WERI-Rb-1 (cell line): ENCODE results near the gene HECA.

Source experiments
- DNase-seq: peaks from one replicate; pipeline ENCODE4 v3.0.0-alpha.2; 2020
- H3K27ac ChIP-seq: fragments of 250-450 bp; sonication (Bioruptor Pico); 2 replicates; pipeline ENCODE4 v1.5.1; 2020; ENCODE audit warnings: mild to moderate bottlenecking, moderate library complexity
- H3K27me3 ChIP-seq: fragments of 250-450 bp; sonication (Bioruptor Pico); 2 replicates; pipeline ENCODE4 v1.5.1; 2021; ENCODE audit warnings: mild to moderate bottlenecking, low read depth, moderate library complexity; ENCODE audit not compliant: insufficient read depth, severe bottlenecking
- H3K36me3 ChIP-seq: fragments of 250-450 bp; sonication (Bioruptor Pico); 2 replicates; pipeline ENCODE4 v1.5.1; 2020; ENCODE audit warnings: mild to moderate bottlenecking, moderate library complexity
- H3K4me3 ChIP-seq: 2 replicates; pipeline ENCODE4 v1.5.1; 2011; ENCODE audit warnings: low read depth, mild to moderate bottlenecking, control low read depth, low read length
- H3K9me3 ChIP-seq: fragments of 250-450 bp; sonication (Bioruptor Pico); 2 replicates; pipeline ENCODE4 v1.5.1; 2021; ENCODE audit warnings: mild to moderate bottlenecking, moderate library complexity; ENCODE audit not compliant: severe bottlenecking
- TF ChIP-seq, protein P1 (sequence below): IDR thresholded peaks from 2 replicates; pipeline ENCODE4 v1.5.1; 2011; ENCODE audit warnings: low read depth, mild to moderate bottlenecking, control low read depth, inconsistent platforms, low read length

HECA gene

DNA sequence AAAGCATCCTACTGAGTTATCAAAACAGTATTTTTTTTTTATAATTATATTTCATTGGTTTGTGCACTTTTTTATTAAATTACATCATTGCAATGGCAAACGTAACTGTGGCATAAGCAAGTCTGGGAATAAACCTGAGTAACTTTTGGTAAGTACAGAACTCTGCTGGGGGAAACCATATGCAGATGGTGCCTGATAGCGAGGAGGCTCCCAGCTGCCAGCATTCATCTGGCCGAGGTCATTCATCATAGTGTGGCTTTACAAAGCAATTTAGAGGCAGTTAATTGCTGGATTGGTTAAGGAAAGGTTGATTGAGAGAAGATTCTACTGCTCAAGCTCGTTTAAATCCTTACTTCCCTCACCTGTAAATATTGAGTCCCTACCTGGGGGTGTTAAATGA is 52.6 kb downstream of the HECA start:
- Histone ChIP-seq H3K4me3 (no peak overlapping the region), H3K27ac (no peak overlapping the region), H3K36me3 (no peaks in the 10 kb centered on the region), H3K9me3 (no peaks in the 10 kb centered on the region), H3K27me3 (no peaks in the 10 kb centered on the region)
- no peak for DNase-seq
- TF ChIP-seq, protein P1, sequence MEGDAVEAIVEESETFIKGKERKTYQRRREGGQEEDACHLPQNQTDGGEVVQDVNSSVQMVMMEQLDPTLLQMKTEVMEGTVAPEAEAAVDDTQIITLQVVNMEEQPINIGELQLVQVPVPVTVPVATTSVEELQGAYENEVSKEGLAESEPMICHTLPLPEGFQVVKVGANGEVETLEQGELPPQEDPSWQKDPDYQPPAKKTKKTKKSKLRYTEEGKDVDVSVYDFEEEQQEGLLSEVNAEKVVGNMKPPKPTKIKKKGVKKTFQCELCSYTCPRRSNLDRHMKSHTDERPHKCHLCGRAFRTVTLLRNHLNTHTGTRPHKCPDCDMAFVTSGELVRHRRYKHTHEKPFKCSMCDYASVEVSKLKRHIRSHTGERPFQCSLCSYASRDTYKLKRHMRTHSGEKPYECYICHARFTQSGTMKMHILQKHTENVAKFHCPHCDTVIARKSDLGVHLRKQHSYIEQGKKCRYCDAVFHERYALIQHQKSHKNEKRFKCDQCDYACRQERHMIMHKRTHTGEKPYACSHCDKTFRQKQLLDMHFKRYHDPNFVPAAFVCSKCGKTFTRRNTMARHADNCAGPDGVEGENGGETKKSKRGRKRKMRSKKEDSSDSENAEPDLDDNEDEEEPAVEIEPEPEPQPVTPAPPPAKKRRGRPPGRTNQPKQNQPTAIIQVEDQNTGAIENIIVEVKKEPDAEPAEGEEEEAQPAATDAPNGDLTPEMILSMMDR: no peak

DNA sequence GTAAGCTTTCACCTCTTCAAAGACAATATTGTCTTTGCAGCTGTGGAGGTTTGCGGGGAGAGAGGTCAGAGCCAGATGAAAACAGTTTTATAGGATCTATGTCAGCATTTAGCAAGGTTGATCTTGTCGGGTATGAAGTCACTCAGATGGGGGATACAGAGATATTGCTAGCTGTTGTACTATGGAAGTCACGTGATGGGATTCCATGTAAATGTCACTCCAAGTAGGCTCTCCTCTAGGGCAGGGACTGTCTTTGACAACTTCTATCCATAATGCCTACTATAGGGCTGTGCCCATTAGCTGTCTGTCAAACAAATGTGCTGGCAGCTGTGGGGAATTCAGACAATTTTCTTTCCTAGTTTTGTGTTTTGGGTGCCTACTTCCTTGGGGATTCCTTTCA is 54.8 kb downstream of the HECA start:
- Histone ChIP-seq H3K27ac (no peak overlapping the region), H3K9me3 (no peaks in the 10 kb centered on the region), H3K36me3 (no peaks in the 10 kb centered on the region), H3K4me3 (no peak overlapping the region), H3K27me3 (no peaks in the 10 kb centered on the region)
- TF ChIP-seq, protein P1: no peak
- DNase-seq: no peak

DNA sequence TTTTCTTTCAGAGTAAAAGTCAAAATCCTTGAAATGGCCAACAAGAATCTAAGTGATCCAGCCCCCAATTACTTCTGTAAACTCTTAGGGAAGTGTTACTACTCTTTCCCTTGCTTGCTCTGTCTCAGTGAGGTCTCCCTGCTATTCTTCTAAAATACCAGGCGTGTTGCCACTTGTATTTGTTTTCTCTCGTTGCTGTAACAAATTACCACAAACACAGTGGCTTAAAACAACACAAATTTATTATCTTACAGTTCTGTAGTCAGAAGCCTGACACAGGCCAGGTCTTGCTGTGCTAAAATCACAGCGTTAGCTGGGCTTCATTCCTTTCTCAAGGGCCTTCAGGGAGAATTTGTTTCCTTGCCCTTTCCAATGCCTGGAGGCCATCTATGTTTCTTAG is 59.9 kb downstream of the HECA start:
- TF ChIP-seq, protein P1: no peak
- no peaks in the 10 kb centered on the region for H3K9me3 ChIP-seq
- H3K27me3 ChIP-seq: no peaks in the 10 kb centered on the region
- H3K27ac ChIP-seq: no peak overlapping the region
- H3K36me3 ChIP-seq: no peaks in the 10 kb centered on the region
- H3K4me3 ChIP-seq: no peak overlapping the region
- no peak for DNase-seq

DNA sequence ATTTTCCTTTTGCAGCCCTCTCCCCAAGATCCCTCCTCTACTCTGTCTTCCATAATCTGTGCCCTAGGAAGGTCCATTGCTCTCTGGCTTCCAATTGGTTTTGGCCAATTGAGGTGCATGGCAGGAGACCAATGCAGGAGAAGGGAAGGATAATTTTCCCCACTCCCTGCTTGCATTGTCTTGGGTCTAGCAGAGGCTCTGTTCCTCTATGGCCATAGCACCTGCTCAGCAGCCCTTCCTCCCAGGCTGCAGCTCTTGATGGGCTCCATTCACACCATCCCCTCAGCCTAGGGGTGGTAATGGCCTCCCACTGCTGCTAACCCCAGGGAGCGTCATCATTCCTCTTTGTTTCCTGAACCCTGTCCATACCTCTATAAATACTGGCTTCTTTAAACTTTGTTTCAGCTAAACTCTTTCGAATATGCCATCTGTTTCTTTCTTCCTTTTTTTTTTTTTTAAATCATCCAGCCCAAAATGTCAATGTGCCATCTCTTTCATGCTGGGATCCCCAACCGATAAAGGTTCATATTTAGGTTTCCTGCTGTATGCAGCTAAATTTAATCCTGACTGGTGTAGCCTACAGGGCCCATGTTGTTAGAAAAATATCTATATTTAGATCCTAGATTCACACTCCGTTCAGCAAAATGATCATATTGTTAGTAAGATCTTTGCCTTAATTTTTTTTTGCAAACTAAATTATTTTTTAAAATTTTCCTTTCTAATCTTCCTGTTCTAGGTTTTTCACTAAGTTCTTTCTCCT is 63.8 kb downstream of the HECA start:
- H3K27me3 ChIP-seq: no peaks in the 10 kb centered on the region
- no peak overlapping the region for H3K4me3 ChIP-seq
- TF ChIP-seq, protein P1: no peak
- no peak for DNase-seq
- no peak overlapping the region for H3K27ac ChIP-seq
- H3K9me3 ChIP-seq: no peaks in the 10 kb centered on the region
- H3K36me3 ChIP-seq: no peaks in the 10 kb centered on the region

DNA sequence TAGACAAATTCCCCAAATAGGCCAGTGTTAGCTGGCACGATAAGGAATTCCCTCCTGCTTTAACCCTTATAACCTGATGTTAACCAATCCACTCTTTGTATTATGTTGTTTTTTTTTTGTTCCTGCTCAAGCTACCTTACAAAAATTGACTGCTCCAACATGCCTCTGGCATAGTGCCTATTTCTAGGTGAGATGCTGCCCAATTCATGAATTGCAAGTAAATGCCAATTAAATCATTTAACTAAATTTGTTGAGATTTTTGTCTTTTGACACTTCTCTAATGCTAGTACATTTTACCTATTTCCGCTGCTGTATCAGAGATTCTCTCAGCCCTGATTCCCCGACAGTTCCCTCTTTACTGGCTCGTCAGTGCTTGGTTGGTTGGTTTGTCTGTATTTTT is 66.5 kb downstream of the HECA start:
- Histone ChIP-seq H3K27ac (no peak overlapping the region), H3K27me3 (no peaks in the 10 kb centered on the region), H3K36me3 (no peaks in the 10 kb centered on the region), H3K9me3 (no peaks in the 10 kb centered on the region), H3K4me3 (no peak overlapping the region)
- DNase-seq: no peak
- TF ChIP-seq, protein P1: no peak

DNA sequence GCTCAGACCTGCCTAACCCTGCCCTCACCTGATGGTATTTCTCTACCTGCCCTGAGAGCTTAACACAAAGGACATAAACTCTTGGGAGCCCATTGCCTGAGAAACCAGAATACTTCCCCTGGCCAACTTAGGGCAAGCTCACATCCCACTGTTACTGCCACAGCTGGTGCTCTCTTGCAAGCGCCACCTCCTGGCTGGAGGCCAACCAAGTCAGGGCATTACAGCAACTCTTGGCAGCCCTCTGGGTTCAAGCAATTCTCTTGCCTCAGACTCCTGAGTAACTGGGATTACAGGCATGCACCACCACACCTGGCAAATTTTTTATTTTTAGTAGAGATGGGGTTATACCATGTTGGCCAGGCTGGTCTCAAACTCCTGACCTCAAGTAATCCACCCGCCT is 70.1 kb downstream of the HECA start:
- Histone ChIP-seq H3K4me3 (no peak overlapping the region), H3K27me3 (no peaks in the 10 kb centered on the region), H3K27ac (no peak overlapping the region), H3K36me3 (no peaks in the 10 kb centered on the region), H3K9me3 (peaks cover under 1% of the 10 kb centered on the region)
- TF ChIP-seq, protein P1: no peak
- no peak for DNase-seq
